Measurements from ENCODE around the gene USP37. TPM values are rescaled to one million over a fixed set of nuclear protein-coding genes. Genes with fewer than 3 reads are reported as not detected.

Gene USP37
- polyA plus RNA-seq, 1 of the 3 experiments (the other 2 are of a cell fraction), result 0.95 TPM

DNA sequence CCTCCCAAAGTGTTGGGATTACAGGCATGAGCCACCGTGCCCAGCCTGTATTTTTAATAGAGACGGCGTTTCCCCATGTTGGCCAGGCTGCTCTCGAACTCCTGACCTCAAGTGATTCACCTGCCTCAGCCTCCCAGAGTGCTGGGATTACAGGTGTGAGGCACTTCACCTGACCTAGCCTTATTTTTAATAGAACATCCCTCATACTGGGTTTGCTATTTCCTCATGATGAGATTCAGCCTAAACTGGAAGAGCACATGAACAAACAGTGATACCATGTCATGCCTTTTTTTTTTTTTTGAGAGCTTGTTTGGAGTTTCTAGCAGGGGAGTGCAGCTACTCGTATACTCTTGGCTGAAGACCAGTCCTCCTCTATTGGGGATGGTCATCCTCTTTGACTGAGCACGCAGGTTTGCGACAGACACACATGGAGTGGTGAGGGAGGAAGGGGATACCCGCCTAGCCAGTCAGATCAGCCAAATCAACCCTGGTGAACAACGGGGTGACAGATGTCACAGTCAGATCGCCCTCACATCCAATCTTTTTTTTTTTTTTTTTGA, 67.6 kb downstream of the USP37 start:
- CTCF ChIA-PET, result interaction anchor here (0.8 kb wide), 1 partner anchor 18 kb away, joined by 3 read pairs; no protein-coding TSS in a partner anchor

GRCh38 chr2:218485986-218486667, 82.0 kb downstream of the USP37 start:
- H3K9me2 ChIP-seq, result no peaks in the 10 kb centered on the region
- H3K4me2 ChIP-seq, result no peak overlapping the region
- ChIA-PET POLR2A (no interaction called here), CTCF (no interaction called here)
- no peaks in the 10 kb centered on the region for H3K79me2 ChIP-seq (ENCODE audit: insufficient read depth)
- WGBS (ENCODE audit: low lambda C conversion rate), result 86% methylated on average over 5 of the region's 7 CpGs
- H3K36me3 ChIP-seq (replicated peaks in 1 of 2; ENCODE audit: control insufficient read depth in 1 of 2, insufficient read depth in 2 of 2, low read length in 1 of 2), result peaks cover 23 to 50% of the 10 kb centered on the region in 2 experiments
- H3K27me3 ChIP-seq (ENCODE audit: insufficient read depth), result no peaks in the 10 kb centered on the region
- peaks cover 6% of the 10 kb centered on the region for H3F3A ChIP-seq (replicated peaks; ENCODE audit: insufficient read depth)
- no peaks in the 10 kb centered on the region for H3K4me1 ChIP-seq (ENCODE audit: control insufficient read depth in 1 of 2, insufficient read depth in 2 of 2, low read depth in 1 of 2, low read length in 1 of 2)
- DNase-seq, result no peak
- H4K20me1 ChIP-seq (ENCODE audit: insufficient read depth), result no peaks in the 10 kb centered on the region
- H3K27ac ChIP-seq (ENCODE audit: low read depth in 2 of 2, low read length in 1 of 2), result no peak overlapping the region
- no peak overlapping the region for H2AFZ ChIP-seq (ENCODE audit: low read depth)
- H3K9me3 ChIP-seq, result no peaks in the 10 kb centered on the region
- no peak overlapping the region for H3K4me3 ChIP-seq (ENCODE audit: low read depth in 2 of 2, low read length in 1 of 2)
- H3K9ac ChIP-seq, result no peak overlapping the region
- TF ChIP-seq EP300 (IDR thresholded peaks at IDR 0.05; ENCODE audit: borderline replicate concordance in 1 of 2, low read depth in 1 of 2, low read length in 1 of 2) (no peak), EZH2phosphoT487 (IDR thresholded peaks at IDR 0.05; ENCODE audit: borderline replicate concordance, low read depth) (no peak), GABPA (IDR thresholded peaks at IDR 0.05; ENCODE audit: low read depth) (no peak), SMC3 (IDR thresholded peaks at IDR 0.05; ENCODE audit: low read depth, low read length) (no peak), RXRA (IDR thresholded peaks at IDR 0.05; ENCODE audit: borderline replicate concordance, low read depth) (no peak), GATA2 (CRISPR knock-in tag; IDR thresholded peaks at IDR 0.05) (no peak), YY1 (IDR thresholded peaks at IDR 0.05; ENCODE audit: low read depth) (no peak), MEF2A (IDR thresholded peaks at IDR 0.05; ENCODE audit: borderline replicate concordance, low read depth) (no peak), RAD21 (IDR thresholded peaks at IDR 0.05; ENCODE audit: low read length) (no peak), CHD2 (IDR thresholded peaks at IDR 0.05; ENCODE audit: low read length, partially characterized antibody) (no peak), FOSL2 (IDR thresholded peaks at IDR 0.05; ENCODE audit: borderline replicate concordance, low read depth) (no peak), RFX5 (IDR thresholded peaks at IDR 0.05; ENCODE audit: low read length) (no peak), POLR2AphosphoS5 (IDR thresholded peaks at IDR 0.05; ENCODE audit: low read depth, low read length) (no peak), RCOR1 (IDR thresholded peaks at IDR 0.05; ENCODE audit: low read length) (no peak), JUND (IDR thresholded peaks at IDR 0.05) (no peak)
- TF ChIP-seq, protein P1, sequence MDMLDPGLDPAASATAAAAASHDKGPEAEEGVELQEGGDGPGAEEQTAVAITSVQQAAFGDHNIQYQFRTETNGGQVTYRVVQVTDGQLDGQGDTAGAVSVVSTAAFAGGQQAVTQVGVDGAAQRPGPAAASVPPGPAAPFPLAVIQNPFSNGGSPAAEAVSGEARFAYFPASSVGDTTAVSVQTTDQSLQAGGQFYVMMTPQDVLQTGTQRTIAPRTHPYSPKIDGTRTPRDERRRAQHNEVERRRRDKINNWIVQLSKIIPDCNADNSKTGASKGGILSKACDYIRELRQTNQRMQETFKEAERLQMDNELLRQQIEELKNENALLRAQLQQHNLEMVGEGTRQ (IDR thresholded peaks at IDR 0.05; ENCODE audit: borderline replicate concordance, low read depth, low read length), result no peak

More for the DNA sequence above, 67.6 kb downstream of the USP37 start:
- TF ChIP-seq SMC3 (IDR thresholded peaks at IDR 0.05; ENCODE audit: low read depth, low read length) (no peak), MEF2A (IDR thresholded peaks at IDR 0.05; ENCODE audit: borderline replicate concordance, low read depth) (no peak), EZH2phosphoT487 (IDR thresholded peaks at IDR 0.05; ENCODE audit: borderline replicate concordance, low read depth) (no peak), TAF1 (IDR thresholded peaks at IDR 0.05; ENCODE audit: borderline replicate concordance, low read depth, low read length) (no peak), MXI1 (IDR thresholded peaks at IDR 0.05; ENCODE audit: low read depth, low read length) (no peak), NRF1 (IDR thresholded peaks at IDR 0.05; ENCODE audit: low read depth, low read length) (no peak), JUND (IDR thresholded peaks at IDR 0.05) (no peak), USF1 (IDR thresholded peaks at IDR 0.05; ENCODE audit: borderline replicate concordance, low read depth) (no peak), FOXM1 (IDR thresholded peaks at IDR 0.05; ENCODE audit: low read depth) (no peak), MAX (IDR thresholded peaks at IDR 0.05; ENCODE audit: low read depth) (no peak), GABPA (IDR thresholded peaks at IDR 0.05; ENCODE audit: low read depth) (no peak), RXRA (IDR thresholded peaks at IDR 0.05; ENCODE audit: borderline replicate concordance, low read depth) (no peak), YY1 (IDR thresholded peaks at IDR 0.05; ENCODE audit: low read depth) (no peak), RAD21 (IDR thresholded peaks at IDR 0.05; ENCODE audit: low read length) (no peak), TEAD4 (IDR thresholded peaks at IDR 0.05; ENCODE audit: borderline replicate concordance, insufficient read depth) (no peak), CHD2 (IDR thresholded peaks at IDR 0.05; ENCODE audit: low read length, partially characterized antibody) (no peak), POLR2AphosphoS5 (IDR thresholded peaks at IDR 0.05; ENCODE audit: low read depth, low read length) (no peak)
- TF ChIP-seq, protein P1 (IDR thresholded peaks at IDR 0.05; ENCODE audit: borderline replicate concordance, low read depth, low read length), result no peak
- Histone ChIP-seq H3K27ac (ENCODE audit: low read depth in 2 of 2, low read length in 1 of 2) (no peak overlapping the region), H4K20me1 (ENCODE audit: insufficient read depth) (no peaks in the 10 kb centered on the region), H3K9me3 (no peaks in the 10 kb centered on the region), H3K9me2 (no peaks in the 10 kb centered on the region), H3K79me2 (ENCODE audit: insufficient read depth) (no peaks in the 10 kb centered on the region), H3K4me2 (no peak overlapping the region), H2AFZ (ENCODE audit: low read depth) (no peak overlapping the region), H3K27me3 (ENCODE audit: insufficient read depth) (no peaks in the 10 kb centered on the region), H3K36me3 (replicated peaks in 1 of 2; ENCODE audit: control insufficient read depth in 1 of 2, insufficient read depth in 2 of 2, low read length in 1 of 2) (peaks cover 4 to 15% of the 10 kb centered on the region in 2 experiments), H3K9ac (no peak overlapping the region), H3F3A (replicated peaks; ENCODE audit: insufficient read depth) (peaks cover 8% of the 10 kb centered on the region), H3K4me3 (ENCODE audit: low read depth in 2 of 2, low read length in 1 of 2) (no peak overlapping the region), H3K4me1 (ENCODE audit: control insufficient read depth in 1 of 2, insufficient read depth in 2 of 2, low read depth in 1 of 2, low read length in 1 of 2) (peaks cover 0 to 8% of the 10 kb centered on the region in 2 experiments; a peak in 2 of 4 replicates)
- WGBS (ENCODE audit: low lambda C conversion rate), result 97% methylated on average over 9 of the region's 10 CpGs
- no peak for DNase-seq
- POLR2A ChIA-PET, result no interaction called here
